GM19025 (cell line): Measurements from ENCODE around the gene DAD1.
"Not testable (repeated sequence)": the region's sequence is repeated elsewhere in the genome, so short reads cannot be mapped to it uniquely, and the experiment has no call there.

Experiments used
- ATAC-seq: cut with Tn5 transposase; IDR thresholded peaks from one replicate; pipeline ENCODE4 v1.9.1; 2021; ENCODE audit warnings: mild to moderate bottlenecking, low read depth, moderate library complexity; ENCODE audit not compliant: unreplicated experiment

DAD1 gene

DNA sequence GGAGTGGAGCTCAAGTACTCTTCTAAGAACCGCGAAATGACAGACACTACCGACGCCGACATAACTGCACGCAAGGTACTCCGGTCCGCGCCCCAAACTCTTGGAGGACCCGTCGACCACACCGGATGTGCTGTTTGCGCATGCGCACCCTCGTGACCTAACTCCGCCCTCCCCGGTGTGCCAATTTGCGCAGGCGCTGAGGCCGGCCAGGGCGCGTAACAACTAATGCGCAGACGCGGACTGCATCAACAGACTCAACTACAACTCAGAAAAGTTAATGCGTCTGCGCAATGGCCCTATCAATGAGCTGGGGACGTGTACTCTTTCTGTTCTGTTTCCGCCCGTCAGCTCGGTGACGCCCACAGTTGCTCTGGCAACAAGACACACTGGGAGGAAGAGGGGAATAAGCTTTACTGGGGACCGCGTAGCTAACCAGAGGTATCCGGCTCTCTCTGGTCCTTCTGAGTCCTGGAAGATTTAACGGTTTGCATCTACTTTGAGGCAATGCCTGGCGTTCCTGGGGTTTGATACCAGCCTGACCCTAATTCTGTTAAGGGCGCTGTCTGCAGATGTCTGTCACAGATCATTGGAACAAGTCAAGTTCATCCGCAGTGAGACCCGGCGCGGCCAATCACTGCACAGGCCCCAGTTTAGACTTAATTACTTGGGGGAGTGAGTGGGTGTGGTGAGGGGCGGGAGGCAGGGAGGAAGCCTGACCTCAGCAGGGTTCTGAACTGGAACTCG lies at the start of gene DAD1:
DAD1 (minus strand) TSS at position 129 of the 744 bp plus-strand sequence; CDS start at position 62, 67 bp downstream.
- ATAC-seq = peak; percentile 91

GRCh38 chr14:22635980-22636379 lies 47.0 kb upstream of the DAD1 start:
- ATAC-seq = not testable (repeated sequence)

GRCh38 chr14:22634233-22634900 lies 45.3 kb upstream of the DAD1 start:
- no peak for ATAC-seq

DNA sequence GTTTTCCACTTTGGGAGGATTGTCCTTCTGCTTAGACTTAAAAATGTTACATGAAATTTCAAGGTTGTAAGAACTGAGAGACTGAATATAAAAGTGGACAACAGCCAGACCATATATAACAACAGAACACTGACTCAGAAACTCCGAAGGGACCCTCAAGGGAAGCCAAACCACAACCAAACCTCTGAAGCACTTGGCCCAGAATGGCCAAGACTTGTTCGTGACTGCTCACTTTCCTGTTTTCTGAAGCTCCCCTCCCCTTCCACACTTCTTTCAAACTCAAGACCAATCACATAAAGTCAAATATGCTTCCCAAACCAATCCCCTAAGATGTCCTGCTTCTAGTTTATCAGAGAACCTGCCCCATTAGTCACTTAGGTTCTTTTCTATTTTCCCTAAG lies 41.5 kb upstream of the DAD1 start:
- ATAC-seq = no peak

- ATAC-seq = no peak
These were observed 41.0 kb upstream of the DAD1 start for GRCh38 chr14:22630066-22630465.

- no peak for ATAC-seq
These were observed 40.3 kb upstream of the DAD1 start for GRCh38 chr14:22629361-22629760.

- no peak for ATAC-seq
These were observed 38.7 kb upstream of the DAD1 start for GRCh38 chr14:22627506-22628263.

DNA sequence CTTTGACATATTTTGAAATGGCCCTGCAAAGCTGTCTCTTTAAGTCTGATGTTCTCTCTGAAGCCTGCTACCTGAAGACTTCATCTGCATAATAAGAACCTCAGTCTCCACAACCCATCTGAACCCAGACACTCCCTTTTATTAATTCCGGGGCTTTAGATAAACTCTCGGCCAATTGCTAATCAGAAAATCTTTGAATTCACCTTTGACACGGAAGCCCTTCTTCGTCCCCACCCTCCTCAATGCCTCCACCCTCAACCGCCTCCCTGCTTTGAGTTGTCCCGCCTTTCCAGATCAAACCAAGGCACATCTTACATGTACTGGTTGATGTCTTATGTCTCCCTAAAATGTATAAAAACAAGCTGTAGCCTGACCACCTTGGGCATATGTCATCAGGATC lies 37.6 kb upstream of the DAD1 start:
- ATAC-seq = no peak

- ATAC-seq = no peak
These were observed 34.0 kb upstream of the DAD1 start for GRCh38 chr14:22623047-22623446.

- ATAC-seq = no peak
These were observed 33.2 kb upstream of the DAD1 start for GRCh38 chr14:22622255-22622654.

DNA sequence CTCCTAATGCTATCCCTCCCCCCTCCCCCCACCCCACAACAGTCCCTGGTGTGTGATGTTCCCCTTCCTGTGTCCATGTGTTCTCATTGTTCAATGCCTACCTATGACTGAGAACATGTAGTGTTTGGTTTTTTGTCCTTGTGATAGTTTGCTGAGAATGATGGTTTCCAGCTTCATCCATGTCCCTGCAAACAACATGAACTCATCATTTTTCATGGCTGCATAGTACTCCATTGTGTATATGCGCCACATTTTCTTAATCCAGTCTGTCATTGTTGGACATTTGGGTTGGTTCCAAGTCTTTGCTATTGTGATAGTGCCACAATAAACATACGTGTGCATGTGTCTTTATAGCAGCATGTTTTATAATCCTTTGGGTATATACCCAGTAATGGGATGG lies 26.7 kb upstream of the DAD1 start:
- not testable (repeated sequence) for ATAC-seq

DNA sequence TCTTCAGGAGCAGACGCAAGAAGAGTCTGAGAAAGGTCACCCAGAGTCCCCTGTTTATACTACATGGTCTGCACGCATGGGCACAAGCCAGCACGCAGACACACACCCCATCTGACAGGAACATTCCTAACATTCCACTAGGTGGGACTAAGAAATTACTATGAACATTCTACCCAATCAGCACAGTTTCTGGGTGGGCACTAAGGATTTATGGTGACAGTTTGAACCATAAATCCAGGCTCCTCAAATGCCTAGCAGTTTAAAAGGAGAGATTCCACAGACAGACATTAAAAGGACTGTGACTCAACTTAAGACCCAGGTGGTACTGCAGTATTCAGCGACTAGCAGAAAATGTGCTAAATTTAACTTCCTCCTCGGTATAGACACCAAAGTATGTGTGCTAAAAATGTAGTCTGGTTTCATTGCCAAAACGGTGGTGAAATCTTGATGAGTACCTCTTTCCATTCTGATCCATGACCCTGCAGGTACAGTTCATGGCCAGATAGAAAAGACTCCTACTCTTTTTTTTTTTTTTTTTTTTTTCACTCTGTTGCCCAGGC lies 25.3 kb upstream of the DAD1 start:
- ATAC-seq = no peak

DNA sequence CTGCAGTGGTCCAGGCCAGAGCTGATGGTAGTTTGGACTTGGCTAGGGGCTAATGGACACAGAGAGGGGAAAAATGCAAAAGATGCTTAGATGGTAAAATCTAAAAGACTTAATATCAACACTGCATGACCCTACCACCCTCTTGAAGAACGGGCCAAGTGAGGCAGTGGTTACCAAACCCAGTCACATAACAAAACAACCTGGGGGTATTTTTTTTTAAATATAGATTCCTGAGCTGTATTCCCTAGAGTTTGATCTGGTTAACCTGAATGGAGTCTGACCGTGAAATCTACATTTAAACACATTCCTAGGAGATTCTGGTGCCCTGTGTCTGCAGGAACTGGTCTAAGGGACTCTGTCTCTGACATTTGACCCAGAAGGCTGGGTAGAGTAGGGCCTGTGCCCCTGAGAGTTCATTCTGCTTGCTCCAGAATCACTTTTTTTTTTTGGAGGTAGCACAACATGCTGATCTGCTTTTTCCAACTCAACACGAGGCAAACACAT lies 24.8 kb upstream of the DAD1 start:
- ATAC-seq = no peak

DNA sequence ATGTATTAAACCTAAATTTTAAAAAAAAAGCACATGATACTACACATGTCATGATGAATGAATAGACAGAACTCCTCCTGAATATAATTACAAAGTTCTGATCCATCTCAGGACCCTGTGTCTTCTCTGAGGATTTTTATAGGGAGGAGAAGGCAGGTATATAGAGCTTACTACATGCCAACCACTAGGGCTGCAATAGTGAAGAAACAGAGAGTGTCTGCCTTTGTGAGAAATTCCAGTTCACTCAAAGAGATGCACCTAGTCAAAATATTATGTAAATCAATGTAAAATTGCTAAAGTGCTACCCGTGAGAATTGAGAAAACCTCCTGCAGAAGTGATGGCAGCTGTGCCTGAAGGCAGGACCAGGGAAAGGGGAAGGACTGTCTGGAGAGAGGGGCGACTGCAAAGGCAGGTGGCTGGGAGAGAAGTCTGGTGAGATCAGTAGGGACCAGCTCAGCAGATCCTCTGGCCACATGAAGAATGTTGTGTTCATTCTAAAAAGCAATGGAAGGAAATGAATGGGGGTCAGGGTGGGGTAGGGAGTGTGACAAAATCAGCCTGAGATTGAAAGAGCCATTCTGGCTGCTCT lies 24.2 kb upstream of the DAD1 start:
- no peak for ATAC-seq

DNA sequence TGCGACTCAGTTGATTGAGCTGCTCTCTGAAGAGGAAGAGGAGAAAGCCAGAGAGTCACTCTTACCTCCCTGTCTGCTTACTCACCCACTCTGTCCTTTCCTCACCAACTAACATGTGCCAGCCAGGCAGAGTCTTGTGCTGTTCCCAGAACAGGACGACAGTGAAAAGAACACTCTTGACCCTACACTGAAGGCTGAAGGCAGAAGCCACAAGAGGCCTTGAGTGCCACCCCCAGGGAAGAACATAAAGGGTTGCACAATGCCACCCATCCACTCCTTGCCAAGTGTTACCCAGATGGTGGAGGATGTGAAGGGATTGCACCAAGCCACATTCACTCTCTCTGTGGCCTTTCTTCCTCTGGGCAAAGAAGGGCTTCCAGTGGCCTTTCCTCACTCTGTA lies 21.9 kb upstream of the DAD1 start:
- ATAC-seq = no peak

DNA sequence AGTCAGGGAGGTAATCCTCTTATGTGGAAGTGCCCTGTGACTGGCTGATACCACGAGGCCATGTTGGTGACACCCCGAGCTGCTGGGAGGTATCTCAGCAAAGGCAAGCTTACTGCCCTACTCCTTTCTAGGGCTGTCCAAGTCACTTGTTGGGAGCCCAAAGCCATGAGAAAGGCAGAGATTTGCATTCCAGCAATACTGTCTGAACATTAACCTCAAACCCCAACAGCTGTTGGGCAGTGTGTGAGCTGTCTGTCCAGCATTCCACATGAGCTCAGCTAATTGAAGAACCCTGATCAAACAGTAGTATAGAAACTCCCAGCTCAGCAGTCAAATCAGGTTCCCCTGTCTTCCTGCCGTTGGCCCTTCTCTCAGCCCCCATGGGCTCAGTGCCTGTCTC lies 18.3 kb upstream of the DAD1 start:
- ATAC-seq = no peak

- ATAC-seq = no peak
These were observed 17.4 kb upstream of the DAD1 start for GRCh38 chr14:22606380-22606779.

GRCh38 chr14:22602862-22603261 lies 13.8 kb upstream of the DAD1 start:
- ATAC-seq = no peak

DNA sequence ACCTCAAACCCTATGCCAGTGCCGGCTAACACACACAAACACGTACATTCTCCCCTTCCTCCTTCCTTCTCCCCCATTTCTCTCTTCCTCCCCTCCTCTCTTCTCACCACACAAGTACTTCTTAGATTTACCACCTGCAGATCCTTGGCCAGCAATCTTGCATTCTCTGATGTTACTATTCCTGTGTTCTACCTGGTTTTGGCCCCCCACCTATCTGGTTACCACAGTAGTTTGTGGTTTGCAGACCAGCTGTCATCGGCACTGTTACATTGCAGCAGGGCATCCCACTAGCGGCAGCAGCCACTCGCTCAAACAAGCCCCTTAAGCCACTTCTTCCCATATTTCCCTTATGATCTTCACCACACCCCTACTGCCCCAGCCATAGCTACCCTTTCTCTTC lies 13.0 kb upstream of the DAD1 start:
- ATAC-seq = no peak

DNA sequence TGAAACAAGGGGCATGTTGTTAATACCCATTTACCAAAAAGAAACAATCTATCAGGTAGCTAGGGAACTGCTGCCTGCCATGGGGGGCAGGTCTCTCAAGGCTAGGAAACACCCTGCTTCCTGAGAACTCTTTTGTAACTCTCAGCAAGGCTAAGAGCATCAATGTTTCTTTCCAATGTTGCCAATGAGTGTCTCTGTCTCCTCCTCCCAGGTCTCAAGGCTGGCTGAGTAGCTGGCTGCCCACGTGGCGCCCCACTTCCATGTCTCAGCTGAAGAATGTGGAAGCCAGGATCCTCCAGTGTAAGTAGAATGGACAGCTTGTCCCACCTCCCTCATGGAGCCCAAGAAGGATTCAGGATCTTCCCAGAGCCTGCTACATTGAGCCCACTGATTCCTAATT lies 12.4 kb upstream of the DAD1 start:
- ATAC-seq = no peak

GRCh38 chr14:22600027-22600426 lies 11.0 kb upstream of the DAD1 start:
- ATAC-seq = no peak
